Measurements from ENCODE around the gene SPATA13. TPM values are rescaled to one million over a fixed set of nuclear protein-coding genes. Genes with fewer than 3 reads are reported as not detected.

Gene SPATA13
- total RNA-seq, 1 donor from 2014 or later: 5.1 TPM

DNA sequence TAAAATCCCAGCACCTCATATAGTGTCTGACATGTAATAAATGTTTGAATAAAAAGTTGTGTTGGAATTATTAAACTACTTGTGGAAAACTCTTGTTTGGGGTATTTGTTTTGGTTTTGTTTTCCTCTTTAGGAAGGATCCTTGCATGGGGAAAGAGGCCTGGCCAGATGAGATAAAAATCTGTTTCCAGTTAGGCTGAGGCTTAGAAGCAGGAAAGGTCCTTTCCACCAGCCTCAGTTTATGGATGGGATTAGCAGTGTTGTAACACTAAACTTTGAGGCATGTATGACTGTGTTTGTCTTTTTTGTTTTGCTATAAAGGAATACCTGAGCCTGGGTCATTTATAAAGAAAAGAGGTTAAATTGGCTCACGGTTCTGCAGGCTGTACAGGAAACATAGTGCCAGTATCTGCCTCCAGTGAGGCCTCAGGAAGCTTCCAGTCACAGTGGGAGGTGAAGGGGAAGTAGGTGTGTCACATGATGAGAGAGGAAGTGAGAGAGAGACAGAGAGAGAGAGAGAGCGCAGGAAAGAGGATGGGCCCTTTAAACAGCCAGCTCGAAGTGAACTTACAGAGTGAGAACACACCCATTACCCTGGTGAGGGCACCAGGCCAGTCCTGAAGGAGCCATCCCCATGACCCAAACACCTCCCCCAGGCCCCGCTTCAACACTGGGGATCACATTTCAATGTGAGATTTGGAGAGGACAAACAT lies 21.6 kb downstream of the SPATA13 start:
- no peak for DNase-seq (ENCODE audit: low spot score)
- Mint-ChIP-seq H3K27ac (ENCODE audit: unreplicated experiment) (no peak overlapping the region), H3K4me1 (ENCODE audit: low read depth) (peaks cover 5% of the 10 kb centered on the region), H3K27me3 (ENCODE audit: low read depth) (no peaks in the 10 kb centered on the region), H3K9me3 (ENCODE audit: low read depth) (no peaks in the 10 kb centered on the region), H3K4me3 (ENCODE audit: unreplicated experiment) (no peak overlapping the region), H3K36me3 (ENCODE audit: low read depth) (peaks cover 1% of the 10 kb centered on the region)
- TF ChIP-seq, protein P1, sequence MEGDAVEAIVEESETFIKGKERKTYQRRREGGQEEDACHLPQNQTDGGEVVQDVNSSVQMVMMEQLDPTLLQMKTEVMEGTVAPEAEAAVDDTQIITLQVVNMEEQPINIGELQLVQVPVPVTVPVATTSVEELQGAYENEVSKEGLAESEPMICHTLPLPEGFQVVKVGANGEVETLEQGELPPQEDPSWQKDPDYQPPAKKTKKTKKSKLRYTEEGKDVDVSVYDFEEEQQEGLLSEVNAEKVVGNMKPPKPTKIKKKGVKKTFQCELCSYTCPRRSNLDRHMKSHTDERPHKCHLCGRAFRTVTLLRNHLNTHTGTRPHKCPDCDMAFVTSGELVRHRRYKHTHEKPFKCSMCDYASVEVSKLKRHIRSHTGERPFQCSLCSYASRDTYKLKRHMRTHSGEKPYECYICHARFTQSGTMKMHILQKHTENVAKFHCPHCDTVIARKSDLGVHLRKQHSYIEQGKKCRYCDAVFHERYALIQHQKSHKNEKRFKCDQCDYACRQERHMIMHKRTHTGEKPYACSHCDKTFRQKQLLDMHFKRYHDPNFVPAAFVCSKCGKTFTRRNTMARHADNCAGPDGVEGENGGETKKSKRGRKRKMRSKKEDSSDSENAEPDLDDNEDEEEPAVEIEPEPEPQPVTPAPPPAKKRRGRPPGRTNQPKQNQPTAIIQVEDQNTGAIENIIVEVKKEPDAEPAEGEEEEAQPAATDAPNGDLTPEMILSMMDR (IDR thresholded peaks at IDR 0.05): no peak

DNA sequence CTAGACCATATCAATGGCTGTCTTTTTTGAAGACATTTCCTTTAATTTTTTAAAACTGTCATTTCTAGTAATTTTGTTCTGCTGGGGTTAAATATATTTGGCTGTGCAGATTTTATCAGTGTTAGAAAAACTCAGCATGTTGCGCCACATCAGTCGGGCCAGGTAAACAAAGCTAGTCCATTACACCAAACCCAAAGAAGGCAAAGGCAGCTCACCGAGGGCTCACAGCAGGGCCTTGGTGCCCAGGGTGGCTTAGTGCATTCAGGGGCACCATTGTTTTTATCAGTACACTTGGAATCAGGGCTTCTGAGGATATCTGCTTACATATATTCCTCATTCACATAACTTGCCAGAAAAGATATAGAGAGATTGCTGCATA lies 22.2 kb downstream of the SPATA13 start:
- peaks cover 5% of the 10 kb centered on the region for H3K4me1 Mint-ChIP-seq (ENCODE audit: low read depth)
- no peak for DNase-seq (ENCODE audit: low spot score)
- TF ChIP-seq, protein P1 (IDR thresholded peaks at IDR 0.05): no peak

DNA sequence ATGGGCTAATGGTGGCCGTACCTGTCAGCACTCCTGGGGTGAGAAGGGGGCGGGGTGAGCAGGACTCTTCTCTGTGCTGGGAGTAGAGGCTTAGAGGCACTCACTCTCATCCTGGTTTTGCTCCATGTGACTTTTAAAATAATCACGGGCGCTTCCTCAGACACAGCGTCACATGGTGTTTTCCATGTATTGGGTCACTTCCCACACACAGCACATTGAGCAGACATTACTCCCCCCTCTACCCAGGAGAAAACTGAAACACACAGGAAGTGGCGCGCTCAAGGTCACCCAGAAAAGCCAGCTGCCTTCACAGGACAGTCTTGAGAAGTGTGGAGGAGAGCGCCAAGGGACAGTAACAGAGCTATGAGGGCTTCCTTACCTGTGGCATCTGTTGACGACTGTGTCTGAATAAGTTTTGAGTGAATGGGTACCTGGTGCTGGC lies 23.2 kb downstream of the SPATA13 start:
- no peak for DNase-seq (ENCODE audit: low spot score)
- H3K27ac Mint-ChIP-seq (ENCODE audit: unreplicated experiment): no peak overlapping the region

More for the DNA sequence above, 22.2 kb downstream of the SPATA13 start:
- Mint-ChIP-seq H3K27ac (ENCODE audit: unreplicated experiment) (no peak overlapping the region), H3K27me3 (ENCODE audit: low read depth) (no peaks in the 10 kb centered on the region), H3K9me3 (ENCODE audit: low read depth) (no peaks in the 10 kb centered on the region), H3K36me3 (ENCODE audit: low read depth) (peaks cover 1% of the 10 kb centered on the region), H3K4me3 (ENCODE audit: unreplicated experiment) (no peak overlapping the region)

DNA sequence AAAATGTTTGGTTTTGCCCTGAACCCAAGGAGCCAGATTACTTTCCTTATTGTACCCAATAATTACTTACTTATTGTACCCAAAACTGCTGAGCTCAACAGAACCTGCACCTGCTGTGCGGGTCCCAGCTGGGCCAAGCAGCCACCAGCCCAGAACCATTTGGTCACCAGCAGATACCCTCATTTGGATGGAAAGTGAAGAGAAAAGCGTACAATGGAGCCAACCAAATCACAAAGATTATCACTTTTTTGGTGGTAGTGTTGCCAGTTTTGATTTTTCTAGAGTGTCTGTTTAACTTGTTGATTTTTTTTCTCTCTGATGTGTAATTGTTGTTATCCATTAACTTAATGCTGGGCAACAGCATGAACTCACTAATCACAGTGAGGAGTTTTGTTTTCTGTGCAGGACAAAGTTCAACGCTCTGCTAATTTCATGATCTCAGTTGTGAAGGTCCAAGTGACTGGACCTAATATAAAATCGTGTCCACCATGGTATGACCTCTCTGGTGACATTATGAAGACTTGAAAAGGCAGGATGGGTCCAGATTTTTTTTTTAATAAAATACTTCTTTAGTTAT lies 23.8 kb downstream of the SPATA13 start:
- TF ChIP-seq, protein P1 (IDR thresholded peaks at IDR 0.05): no peak
- Mint-ChIP-seq H3K9me3 (ENCODE audit: low read depth) (peaks cover 9% of the 10 kb centered on the region), H3K27me3 (ENCODE audit: low read depth) (no peaks in the 10 kb centered on the region)

More for the DNA sequence above, 23.2 kb downstream of the SPATA13 start:
- no peaks in the 10 kb centered on the region for H3K27me3 Mint-ChIP-seq (ENCODE audit: low read depth)
- no peak overlapping the region for H3K4me3 Mint-ChIP-seq (ENCODE audit: unreplicated experiment)
- peaks cover 6% of the 10 kb centered on the region for H3K9me3 Mint-ChIP-seq (ENCODE audit: low read depth)
- peaks cover 5% of the 10 kb centered on the region for H3K4me1 Mint-ChIP-seq (ENCODE audit: low read depth)
- TF ChIP-seq, protein P1 (IDR thresholded peaks at IDR 0.05): no peak
- peaks cover 1% of the 10 kb centered on the region for H3K36me3 Mint-ChIP-seq (ENCODE audit: low read depth)

DNA sequence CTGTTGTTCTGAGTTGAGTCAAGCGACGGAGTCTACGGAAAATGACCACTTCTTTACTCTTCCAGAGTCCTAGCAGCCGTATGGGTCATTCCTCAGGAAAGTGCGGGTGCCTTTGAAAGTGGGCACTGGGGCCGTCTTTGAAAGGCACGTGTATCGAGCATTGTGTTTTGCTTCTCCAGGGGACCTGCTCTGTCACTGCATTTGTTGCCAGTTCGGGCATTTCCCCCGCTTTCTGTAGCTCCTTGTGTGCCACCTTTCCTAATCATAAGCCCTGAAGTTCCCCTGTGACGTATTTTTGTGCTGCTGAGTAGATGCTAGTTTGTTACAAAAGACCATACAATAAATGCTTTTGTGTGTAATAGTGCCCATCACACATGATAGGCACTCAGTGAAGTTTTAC lies 24.4 kb downstream of the SPATA13 start:
- Mint-ChIP-seq H3K4me1 (ENCODE audit: low read depth) (peaks cover 5% of the 10 kb centered on the region), H3K27ac (ENCODE audit: unreplicated experiment) (no peak overlapping the region), H3K4me3 (ENCODE audit: unreplicated experiment) (no peak overlapping the region), H3K27me3 (ENCODE audit: low read depth) (no peaks in the 10 kb centered on the region), H3K36me3 (ENCODE audit: low read depth) (peaks cover 1% of the 10 kb centered on the region), H3K9me3 (ENCODE audit: low read depth) (peaks cover 9% of the 10 kb centered on the region)
- TF ChIP-seq, protein P1 (IDR thresholded peaks at IDR 0.05): no peak
- DNase-seq (ENCODE audit: low spot score): no peak

More for the DNA sequence above, 23.8 kb downstream of the SPATA13 start:
- Mint-ChIP-seq H3K36me3 (ENCODE audit: low read depth) (peaks cover 1% of the 10 kb centered on the region), H3K27ac (ENCODE audit: unreplicated experiment) (no peak overlapping the region), H3K4me3 (ENCODE audit: unreplicated experiment) (no peak overlapping the region), H3K4me1 (ENCODE audit: low read depth) (peaks cover 5% of the 10 kb centered on the region)
- DNase-seq (ENCODE audit: low spot score): no peak
